Mesenchymal stem cell (in vitro differentiated cells and primary cell): ENCODE measurements around the gene DOCK11.
"Not testable (repeated sequence)": the region's sequence is repeated elsewhere in the genome, so short reads cannot be mapped to it uniquely, and the experiment has no call there.

Source experiments
- DNase-seq: peaks from one replicate; pipeline ENCODE4 v3.0.0-alpha.2; 2013
- H2AFZ ChIP-seq: one replicate; pipeline ENCODE4 v1.6.1; 2013; ENCODE audit warnings: low read depth, mild to moderate bottlenecking, control low read depth, inconsistent platforms, low read length, moderate library complexity
- H2AK5ac ChIP-seq: 2 replicates; pipeline ENCODE4 v1.6.1; 2013; ENCODE audit warnings: low read length, moderate library complexity, mild to moderate bottlenecking, inconsistent platforms; ENCODE audit not compliant: severe bottlenecking
- H2BK120ac ChIP-seq: one replicate; pipeline ENCODE4 v1.6.1; 2013; ENCODE audit warnings: low read depth, mild to moderate bottlenecking, inconsistent platforms, low read length, moderate library complexity
- H2BK12ac ChIP-seq, 2 experiments: one replicate each; pipeline ENCODE4 v1.6.1; 2013; ENCODE audit warnings: inconsistent platforms in 2 of 2, low read length in 2 of 2, mild to moderate bottlenecking in 2 of 2, moderate library complexity in 2 of 2, control low read depth in 1 of 2
- H2BK15ac ChIP-seq: one replicate; pipeline ENCODE4 v1.6.1; 2013; ENCODE audit warnings: mild to moderate bottlenecking, low read depth, inconsistent platforms; ENCODE audit not compliant: poor library complexity, severe bottlenecking
- H2BK5ac ChIP-seq: 2 replicates; pipeline ENCODE4 v1.6.1; 2013; ENCODE audit warnings: low read depth, mild to moderate bottlenecking, low read length, control low read depth, inconsistent platforms; ENCODE audit not compliant: poor library complexity, severe bottlenecking
- H3K14ac ChIP-seq, 2 experiments: one replicate each; pipeline ENCODE4 v1.6.1; 2013; ENCODE audit warnings: inconsistent platforms in 2 of 2, low read length in 2 of 2, control low read depth in 1 of 2, mild to moderate bottlenecking in 1 of 2, moderate library complexity in 1 of 2
- H3K18ac ChIP-seq, 2 experiments: one replicate each; pipeline ENCODE4 v1.6.1; 2013; ENCODE audit warnings: inconsistent platforms in 2 of 2, low read length in 2 of 2, control low read depth in 1 of 2, low read depth in 1 of 2, mild to moderate bottlenecking in 1 of 2
- H3K23ac ChIP-seq, 2 experiments: one replicate each; pipeline ENCODE4 v1.6.1; 2013; ENCODE audit warnings: inconsistent platforms in 2 of 2, low read length in 2 of 2, mild to moderate bottlenecking in 2 of 2, moderate library complexity in 2 of 2, control low read depth in 1 of 2
- H3K27ac ChIP-seq: 2 replicates; pipeline ENCODE4 v1.5.1; 2013; ENCODE audit warnings: mild to moderate bottlenecking, moderate library complexity, low read length, control low read depth, inconsistent platforms; ENCODE audit not compliant: poor library complexity, severe bottlenecking
- H3K27me3 ChIP-seq, 2 experiments: 2 replicates each; pipeline versions ENCODE4 v1.6.1 to v1.7.0; 2013; ENCODE audit warnings: low read length in 2 of 2, mild to moderate bottlenecking in 2 of 2, moderate library complexity in 2 of 2, control low read depth in 1 of 2, inconsistent platforms in 1 of 2; ENCODE audit not compliant: control insufficient read depth in 1 of 2, insufficient read depth in 1 of 2
- H3K36me3 ChIP-seq, 2 experiments: 2 replicates each; pipeline versions ENCODE4 v1.6.1 to v1.7.0; 2013; ENCODE audit warnings: low read length in 2 of 2, control low read depth in 1 of 2, inconsistent platforms in 1 of 2, low read depth in 1 of 2, mild to moderate bottlenecking in 1 of 2; ENCODE audit not compliant: insufficient read depth in 2 of 2, control insufficient read depth in 1 of 2
- H3K4ac ChIP-seq, 2 experiments: one replicate each; pipeline ENCODE4 v1.6.1; 2013; ENCODE audit warnings: inconsistent platforms in 2 of 2, low read length in 2 of 2, mild to moderate bottlenecking in 2 of 2, moderate library complexity in 2 of 2, control low read depth in 1 of 2, low read depth in 1 of 2
- H3K4me1 ChIP-seq: 2 replicates; pipeline ENCODE4 v1.6.1; 2013; ENCODE audit warnings: low read depth, low read length, control low read depth; ENCODE audit not compliant: control insufficient read depth, insufficient read depth
- H3K4me2 ChIP-seq: 2 replicates; pipeline ENCODE4 v1.6.1; 2013; ENCODE audit warnings: low read length, mild to moderate bottlenecking, inconsistent platforms; ENCODE audit not compliant: poor library complexity, severe bottlenecking
- H3K4me3 ChIP-seq, 2 experiments: 2 replicates each; pipeline versions ENCODE4 v1.5.1 to v1.7.0; 2013; ENCODE audit warnings: low read length in 2 of 2, mild to moderate bottlenecking in 2 of 2, control low read depth in 1 of 2, low read depth in 1 of 2; ENCODE audit not compliant: insufficient read depth in 1 of 2
- H3K79me1 ChIP-seq: replicated peaks from 2 replicates; pipeline ENCODE4 v1.6.1; 2013; ENCODE audit warnings: mild to moderate bottlenecking, control low read depth, low read length, inconsistent platforms; ENCODE audit not compliant: poor library complexity, severe bottlenecking
- H3K9ac ChIP-seq: 2 replicates; pipeline ENCODE4 v1.7.0; 2013; ENCODE audit warnings: mild to moderate bottlenecking, low read length, moderate library complexity
- H3K9me3 ChIP-seq: 2 replicates; pipeline ENCODE4 v1.7.0; 2013; ENCODE audit warnings: mild to moderate bottlenecking, low read length; ENCODE audit not compliant: control insufficient read depth
- H4K8ac ChIP-seq: one replicate; pipeline ENCODE4 v1.6.1; 2013; ENCODE audit warnings: inconsistent platforms, mild to moderate bottlenecking, low read length, moderate library complexity
- H4K91ac ChIP-seq: one replicate; pipeline ENCODE4 v1.6.1; 2013; ENCODE audit warnings: mild to moderate bottlenecking, low read length, inconsistent platforms
- WGBS: methylation state at CpG from one replicate; pipeline ENCODE4 v1.1.7; 2013; ENCODE audit warnings: mixed read lengths; 5-methylcytosine and 5-hydroxymethylcytosine counted together

DOCK11 gene

DNA sequence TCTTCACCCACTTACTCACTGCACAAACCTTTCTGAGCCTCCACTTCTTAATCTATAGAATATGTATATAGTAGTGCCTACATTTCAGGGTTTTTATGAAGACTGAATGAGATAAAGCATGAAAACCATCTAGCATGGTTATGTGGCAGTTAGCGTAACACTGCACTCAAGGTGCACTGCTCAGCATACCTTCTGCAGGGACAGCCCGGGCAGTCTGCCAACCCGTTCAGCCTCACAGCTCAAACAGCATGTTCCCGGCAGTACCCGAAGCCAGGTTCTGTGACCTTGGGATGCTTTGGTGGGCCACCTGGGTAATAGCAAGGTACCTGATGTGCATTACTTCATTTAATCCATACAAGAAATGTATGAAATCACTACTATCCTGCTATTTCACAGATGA, 81.4 kb downstream of the DOCK11 start:
- no peak overlapping the region for H3K18ac ChIP-seq
- peaks cover 2% of the 10 kb centered on the region for H3K4me1 ChIP-seq
- H3K9me3 ChIP-seq, result no peaks in the 10 kb centered on the region
- H4K8ac ChIP-seq, result no peak overlapping the region
- H3K9ac ChIP-seq, result no peak overlapping the region
- no peak overlapping the region for H3K23ac ChIP-seq
- H3K4me3 ChIP-seq, result no peak overlapping the region
- peaks cover 0 to 62% of the 10 kb centered on the region in 2 experiments for H3K36me3 ChIP-seq
- DNase-seq, result no peak
- no peak overlapping the region for H3K4me2 ChIP-seq
- no peak overlapping the region for H2BK5ac ChIP-seq
- 93% methylated on average over 3 of the region's 5 CpGs for WGBS
- H4K91ac ChIP-seq, result no peak overlapping the region
- H2BK12ac ChIP-seq, result no peak overlapping the region
- no peak overlapping the region for H2BK15ac ChIP-seq
- H3K27me3 ChIP-seq, result peaks cover 0 to 5% of the 10 kb centered on the region in 2 experiments
- H2AK5ac ChIP-seq, result no peak overlapping the region
- no peak overlapping the region for H2BK120ac ChIP-seq
- no peak overlapping the region for H3K27ac ChIP-seq
- no peaks in the 10 kb centered on the region for H3K79me1 ChIP-seq
- H3K14ac ChIP-seq, result no peak overlapping the region
- no peak overlapping the region for H2AFZ ChIP-seq
- H3K4ac ChIP-seq, result no peak overlapping the region

DNA sequence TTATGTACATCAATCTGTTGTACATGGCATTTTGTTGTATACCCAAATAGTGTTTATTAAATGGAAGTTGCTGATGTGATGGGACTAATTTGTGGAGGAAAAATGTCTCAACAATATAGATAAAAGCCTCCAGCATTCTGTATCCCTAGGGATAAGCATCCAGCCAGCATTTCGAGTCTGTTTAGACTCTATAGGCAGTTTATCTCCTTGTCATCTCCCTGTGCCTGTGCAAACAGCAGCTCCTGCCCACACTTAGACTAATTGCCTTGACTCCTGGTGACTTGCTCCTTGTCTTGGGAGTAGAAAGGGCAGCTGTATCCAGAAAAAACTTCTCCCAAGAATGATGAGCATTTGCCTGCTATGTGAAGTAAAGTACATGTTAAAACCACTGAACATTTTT, 83.8 kb downstream of the DOCK11 start:
- Histone ChIP-seq H3K4me1 (peaks cover 2% of the 10 kb centered on the region), H3K14ac (no peak overlapping the region), H2BK120ac (no peak overlapping the region), H2AK5ac (no peak overlapping the region), H3K79me1 (no peaks in the 10 kb centered on the region), H3K9ac (no peak overlapping the region), H3K23ac (no peak overlapping the region), H2AFZ (no peak overlapping the region), H2BK12ac (no peak overlapping the region), H3K27me3 (peaks cover 0 to 5% of the 10 kb centered on the region in 2 experiments), H3K4ac (no peak overlapping the region), H4K8ac (no peak overlapping the region), H3K9me3 (no peaks in the 10 kb centered on the region), H3K36me3 (peaks cover 0 to 57% of the 10 kb centered on the region in 2 experiments), H3K18ac (no peak overlapping the region), H2BK5ac (no peak overlapping the region), H2BK15ac (no peak overlapping the region), H3K4me2 (no peak overlapping the region), H3K4me3 (no peak overlapping the region), H4K91ac (no peak overlapping the region), H3K27ac (no peak overlapping the region)
- WGBS, result no CpG with 5 or more reads among the region's 1 CpG
- DNase-seq, result peak; percentile 18

DNA sequence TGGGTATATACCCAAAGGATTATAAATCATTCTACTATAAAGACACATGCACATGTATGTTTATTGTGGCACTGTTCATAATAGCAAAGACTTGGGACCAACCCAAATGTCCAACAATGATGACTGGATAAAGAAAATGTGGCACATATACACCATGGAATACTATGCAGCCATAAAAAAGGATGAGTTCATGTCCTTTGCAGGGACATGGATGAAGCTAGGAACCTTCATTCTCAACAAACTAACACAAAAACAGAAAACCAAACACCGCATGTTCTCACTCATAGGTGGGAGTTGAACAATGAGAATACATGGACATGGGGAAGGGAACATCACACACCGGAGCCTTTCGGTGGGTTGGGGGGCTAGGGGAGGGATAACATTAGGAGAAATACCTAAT, 87.3 kb downstream of the DOCK11 start:
- no CpG with 5 or more reads among the region's 3 CpGs for WGBS
- H4K91ac ChIP-seq, H2BK15ac ChIP-seq, H3K4me1 ChIP-seq, H2AK5ac ChIP-seq, H3K27ac ChIP-seq, H3K23ac ChIP-seq, H4K8ac ChIP-seq, H3K4me3 ChIP-seq, H2BK5ac ChIP-seq, H2AFZ ChIP-seq, H3K4me2 ChIP-seq, H3K79me1 ChIP-seq, H2BK120ac ChIP-seq, H3K4ac ChIP-seq, H3K9me3 ChIP-seq, H3K14ac ChIP-seq, H2BK12ac ChIP-seq, H3K27me3 ChIP-seq, H3K9ac ChIP-seq, DNase-seq, H3K18ac ChIP-seq: not testable (repeated sequence)
- H3K36me3 ChIP-seq, result peaks cover 0 to 52% of the 10 kb centered on the region in 2 experiments

DNA sequence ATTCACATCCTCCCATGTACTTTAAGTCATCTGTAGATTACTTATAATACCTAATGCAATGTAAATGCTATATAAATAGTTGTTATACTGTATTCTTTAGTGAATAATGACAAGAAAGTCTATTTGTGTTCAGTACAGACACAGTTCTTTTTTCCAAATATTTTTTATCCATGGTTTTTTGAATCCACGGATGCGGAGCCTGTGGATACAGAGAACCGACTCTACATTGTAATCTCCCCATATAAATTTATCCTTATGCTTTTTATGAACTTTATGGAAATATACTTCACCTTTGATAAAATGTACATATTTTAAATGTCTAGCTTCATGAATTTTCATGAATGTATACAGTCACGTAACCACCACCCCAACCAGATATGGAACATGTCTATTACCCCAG, 88.2 kb downstream of the DOCK11 start:
- no peak for DNase-seq
- Histone ChIP-seq H3K4me2 (no peak overlapping the region), H3K27ac (no peak overlapping the region), H3K27me3 (no peaks in the 10 kb centered on the region), H2BK120ac (no peak overlapping the region), H2AFZ (no peak overlapping the region), H3K4me1 (no peaks in the 10 kb centered on the region), H2BK12ac (no peak overlapping the region), H4K91ac (no peak overlapping the region), H3K4me3 (no peak overlapping the region), H2AK5ac (no peak overlapping the region), H3K9ac (no peak overlapping the region), H3K18ac (no peak overlapping the region), H3K36me3 (peaks cover 0 to 51% of the 10 kb centered on the region in 2 experiments), H3K79me1 (no peaks in the 10 kb centered on the region), H2BK15ac (no peak overlapping the region), H3K14ac (no peak overlapping the region), H3K4ac (no peak overlapping the region), H3K23ac (no peak overlapping the region), H3K9me3 (no peaks in the 10 kb centered on the region), H2BK5ac (no peak overlapping the region), H4K8ac (no peak overlapping the region)
- 100% methylated on average over 1 of the region's 4 CpGs for WGBS
